ENCODE data around the gene SPEN.

- no peak for TF ChIP-seq EZH2 (IDR thresholded peaks at IDR 0.05)
- no peak for TF ChIP-seq POLR2AphosphoS5 (IDR thresholded peaks at IDR 0.05; ENCODE audit: borderline replicate concordance, low read depth, low read length)
- TF ChIP-seq FOXP2 (optimal IDR thresholded peaks at IDR 0.05; ENCODE audit: control extremely low read depth, extremely low read length, insufficient read depth) = no peak
Measured at GRCh38 chr1:15835205-15835740, 12.2 kb upstream of the SPEN start.
